H1 (cell line): ENCODE results near the gene TFDP1.

Source experiments
- CTCF ChIP-seq, 3 experiments: IDR thresholded peaks; 1 replicate in 2 of 3; 2 replicates in 1 of 3; pipeline versions ENCODE4 v1.5.1 to v1.6.1; 2011; ENCODE audit warnings: low read length in 3 of 3, mild to moderate bottlenecking in 3 of 3, inconsistent platforms in 2 of 3, low read depth in 1 of 3, moderate library complexity in 1 of 3; ENCODE audit not compliant: insufficient read depth in 1 of 3; ENCODE audit errors: control extremely low read depth in 1 of 3
- EZH2 ChIP-seq: fragments of 200-600 bp; sonication (generic); IDR thresholded peaks from 2 replicates; pipeline ENCODE4 v1.7.1; 2012; ENCODE audit warnings: low read depth, mild to moderate bottlenecking, moderate library complexity, low read length, inconsistent platforms; ENCODE audit not compliant: severe bottlenecking
- GABPA ChIP-seq: IDR thresholded peaks from 2 replicates; pipeline ENCODE4 v1.6.1; 2011; ENCODE audit warnings: mild to moderate bottlenecking, low read length, moderate library complexity, borderline replicate concordance; ENCODE audit not compliant: insufficient read depth
- POLR2A ChIP-seq, 2 experiments: IDR thresholded peaks; 1 replicate in 1 of 2; 2 replicates in 1 of 2; pipeline ENCODE4 v1.6.1; 2011; ENCODE audit warnings: low read depth in 2 of 2, low read length in 2 of 2, mild to moderate bottlenecking in 2 of 2; ENCODE audit errors: control extremely low read depth in 1 of 2

GRCh38 chr13:113656831-113657671 is 72.5 kb downstream of the TFDP1 start:
- TF ChIP-seq CTCF (IDR thresholded peaks at IDR 0.05; ENCODE audit: control extremely low read depth in 1 of 3, insufficient read depth in 1 of 3, low read depth in 1 of 3, low read length in 3 of 3) = no peak
- no peak for TF ChIP-seq GABPA
- TF ChIP-seq POLR2A (IDR thresholded peaks at IDR 0.05; ENCODE audit: control extremely low read depth in 1 of 2, low read depth in 2 of 2, low read length in 2 of 2) = no peak
- TF ChIP-seq EZH2 = no peak
